MCF 10A (cell line): Measurements from ENCODE around the gene NUDT15. TPM values are rescaled to one million over a fixed set of nuclear protein-coding genes. Genes with fewer than 3 reads are reported as not detected.

Source experiments
- BruUV-seq: library from RNA; stranded (reverse); fragments of 400-500 nt; replicated peaks from 2 replicates; lab custom pipeline; 2021; lab: Mats Ljungman, UMichigan
- CTCF ChIA-PET: fragments of 300-600 bp; sonication (Branson Sonifier 250); formaldehyde crosslinking; extraction: SDS; loops from one replicate; lab custom pipeline; 2021; ENCODE audit warnings: antibody characterized with exemption, inconsistent platforms; lab: Yijun Ruan, JAX
- POLR2A ChIA-PET: fragments of 300-600, 350-650 bp; sonication (Branson Sonifier 250); formaldehyde crosslinking; extraction: SDS; loops from one replicate; lab custom pipeline; 2020; ENCODE audit warnings: antibody characterized with exemption, inconsistent platforms; lab: Yijun Ruan, JAX
- DNase-seq: peaks from one replicate; pipeline ENCODE4 v3.0.0-alpha.2; 2018; ENCODE audit not compliant: unreplicated experiment
- H3K27ac Mint-ChIP-seq: one replicate; pipeline ENCODE4 v1.8.0; 2022; ENCODE audit warnings: mild to moderate bottlenecking, low read depth, mixed read lengths; ENCODE audit not compliant: unreplicated experiment
- H3K27me3 Mint-ChIP-seq: one replicate; pipeline ENCODE4 v1.8.0; 2022; ENCODE audit warnings: mixed read lengths; ENCODE audit not compliant: insufficient read depth, unreplicated experiment
- H3K36me3 Mint-ChIP-seq: one replicate; pipeline ENCODE4 v1.8.0; 2022; ENCODE audit warnings: mild to moderate bottlenecking, moderate library complexity, mixed read lengths; ENCODE audit not compliant: insufficient read depth, unreplicated experiment
- H3K4me1 Mint-ChIP-seq: one replicate; pipeline ENCODE4 v1.8.0; 2022; ENCODE audit warnings: mixed read lengths; ENCODE audit not compliant: insufficient read depth, unreplicated experiment
- H3K4me3 Mint-ChIP-seq: one replicate; pipeline ENCODE4 v1.8.0; 2022; ENCODE audit warnings: mild to moderate bottlenecking, moderate library complexity, mixed read lengths; ENCODE audit not compliant: unreplicated experiment
- H3K9me3 Mint-ChIP-seq: one replicate; pipeline ENCODE4 v1.8.0; 2022; ENCODE audit warnings: mixed read lengths; ENCODE audit not compliant: unreplicated experiment
- intact Hi-C: fragments of 100-400 bp; cut with micrococcal nuclease; formaldehyde crosslinking; loops from 2 replicates; pipeline ENCODE4 v1.14.1; 2022
- total RNA-seq: library from RNA; stranded (reverse); gene quantifications from 2 replicates; pipeline ENCODE4 v1.2.3, GENCODE V29; 2022
- TF ChIP-seq, protein P1 (sequence below): fragments of 200-600 bp; IDR thresholded peaks from one replicate; pipeline ENCODE4 v1.8.0; 2022; ENCODE audit warnings: antibody characterized with exemption, mild to moderate bottlenecking; ENCODE audit not compliant: unreplicated experiment

The NUDT15 gene
- total RNA-seq, 1 experiment from 2014 or later, result 21.6 TPM

DNA sequence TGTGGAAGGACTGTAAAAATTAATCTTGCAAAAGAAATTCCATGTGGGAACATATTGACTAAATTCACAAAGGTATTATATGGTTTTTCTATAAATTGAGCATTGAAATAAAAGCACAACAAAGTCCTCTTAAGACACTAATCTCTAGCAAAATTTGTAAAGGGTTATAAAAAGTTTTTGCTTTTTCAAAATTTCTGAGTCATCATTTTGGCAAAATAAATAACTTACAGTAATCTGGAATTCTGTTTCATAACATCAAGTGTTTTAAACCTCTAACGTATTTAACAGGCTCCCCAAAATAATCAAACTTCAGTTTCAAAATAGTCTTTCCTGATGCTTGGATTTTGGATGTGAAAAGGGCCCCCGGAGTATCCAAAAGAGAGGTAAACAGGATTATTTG, 31.4 kb downstream of the NUDT15 start:
- ChIA-PET POLR2A (no interaction called here), CTCF (no interaction called here)
- H3K4me1 Mint-ChIP-seq, result no peaks in the 10 kb centered on the region
- TF ChIP-seq, protein P1, sequence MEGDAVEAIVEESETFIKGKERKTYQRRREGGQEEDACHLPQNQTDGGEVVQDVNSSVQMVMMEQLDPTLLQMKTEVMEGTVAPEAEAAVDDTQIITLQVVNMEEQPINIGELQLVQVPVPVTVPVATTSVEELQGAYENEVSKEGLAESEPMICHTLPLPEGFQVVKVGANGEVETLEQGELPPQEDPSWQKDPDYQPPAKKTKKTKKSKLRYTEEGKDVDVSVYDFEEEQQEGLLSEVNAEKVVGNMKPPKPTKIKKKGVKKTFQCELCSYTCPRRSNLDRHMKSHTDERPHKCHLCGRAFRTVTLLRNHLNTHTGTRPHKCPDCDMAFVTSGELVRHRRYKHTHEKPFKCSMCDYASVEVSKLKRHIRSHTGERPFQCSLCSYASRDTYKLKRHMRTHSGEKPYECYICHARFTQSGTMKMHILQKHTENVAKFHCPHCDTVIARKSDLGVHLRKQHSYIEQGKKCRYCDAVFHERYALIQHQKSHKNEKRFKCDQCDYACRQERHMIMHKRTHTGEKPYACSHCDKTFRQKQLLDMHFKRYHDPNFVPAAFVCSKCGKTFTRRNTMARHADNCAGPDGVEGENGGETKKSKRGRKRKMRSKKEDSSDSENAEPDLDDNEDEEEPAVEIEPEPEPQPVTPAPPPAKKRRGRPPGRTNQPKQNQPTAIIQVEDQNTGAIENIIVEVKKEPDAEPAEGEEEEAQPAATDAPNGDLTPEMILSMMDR, result no peak
- DNase-seq, result peak; percentile 4
- intact Hi-C loops, result no loop called here
- no peak overlapping the region for H3K4me3 Mint-ChIP-seq
- peaks cover 62% of the 10 kb centered on the region for H3K36me3 Mint-ChIP-seq
- no peaks in the 10 kb centered on the region for H3K9me3 Mint-ChIP-seq
- BruUV-seq, result no TSS peak
- no peak overlapping the region for H3K27ac Mint-ChIP-seq
- no peaks in the 10 kb centered on the region for H3K27me3 Mint-ChIP-seq

DNA sequence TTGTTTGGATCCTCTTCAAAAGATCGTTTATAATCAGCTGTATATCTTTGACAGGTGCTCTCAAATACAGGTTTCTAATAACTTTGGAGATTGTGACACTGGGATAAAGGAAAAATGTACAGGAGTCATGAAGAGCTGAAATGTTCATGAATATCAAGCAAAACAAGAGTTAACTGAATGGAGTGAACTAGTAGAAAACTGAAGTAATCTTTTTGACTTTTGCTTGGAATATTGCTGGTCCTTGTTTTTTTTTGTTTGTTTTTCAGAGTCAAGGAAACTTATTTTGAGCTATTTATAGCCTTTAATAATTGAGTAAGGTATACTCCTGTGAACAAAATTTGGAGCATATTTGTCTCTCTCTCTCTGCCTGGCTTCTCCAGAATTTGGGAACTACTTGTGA, 32.0 kb downstream of the NUDT15 start:
- BruUV-seq, result no TSS peak
- TF ChIP-seq, protein P1, result no peak
- peaks cover 64% of the 10 kb centered on the region for H3K36me3 Mint-ChIP-seq
- H3K9me3 Mint-ChIP-seq, result no peaks in the 10 kb centered on the region
- H3K27ac Mint-ChIP-seq, result no peak overlapping the region
- ChIA-PET POLR2A (no interaction called here), CTCF (interaction anchor here (0.7 kb wide), 2 partner anchors 31 to 1186 kb away, joined by 3 read pairs; no protein-coding TSS in a partner anchor)
- H3K27me3 Mint-ChIP-seq, result no peaks in the 10 kb centered on the region
- H3K4me3 Mint-ChIP-seq, result no peak overlapping the region
- H3K4me1 Mint-ChIP-seq, result no peaks in the 10 kb centered on the region
- intact Hi-C loops, result no loop called here
- no peak for DNase-seq

DNA sequence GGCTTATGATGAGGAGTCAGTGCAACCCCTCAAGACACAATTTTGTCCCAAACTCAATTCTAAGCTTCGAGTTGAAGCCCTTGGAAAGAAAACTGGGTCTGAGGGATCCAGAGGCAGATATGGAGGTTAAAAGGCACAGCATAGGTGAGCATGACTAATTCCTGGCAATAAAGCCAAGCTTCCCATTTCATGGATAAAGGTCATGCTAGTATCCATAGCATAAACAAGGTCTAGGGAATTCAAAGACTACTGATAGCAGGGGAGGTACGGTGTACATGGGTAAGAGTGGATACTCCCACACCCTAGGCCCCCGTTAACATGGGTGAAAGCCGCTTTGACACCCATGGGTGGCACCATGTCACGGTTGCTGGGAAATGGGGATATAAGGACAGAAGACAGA, 33.4 kb downstream of the NUDT15 start:
- intact Hi-C loops, result no loop called here
- H3K4me3 Mint-ChIP-seq, result no peak overlapping the region
- no TSS peak for BruUV-seq
- H3K27me3 Mint-ChIP-seq, result no peaks in the 10 kb centered on the region
- peaks cover 78% of the 10 kb centered on the region for H3K36me3 Mint-ChIP-seq
- ChIA-PET CTCF (no interaction called here), POLR2A (no interaction called here)
- TF ChIP-seq, protein P1, result no peak
- H3K27ac Mint-ChIP-seq, result peak overlapping the region; percentile 83
- no peaks in the 10 kb centered on the region for H3K4me1 Mint-ChIP-seq
- DNase-seq, result no peak
- H3K9me3 Mint-ChIP-seq, result no peaks in the 10 kb centered on the region

DNA sequence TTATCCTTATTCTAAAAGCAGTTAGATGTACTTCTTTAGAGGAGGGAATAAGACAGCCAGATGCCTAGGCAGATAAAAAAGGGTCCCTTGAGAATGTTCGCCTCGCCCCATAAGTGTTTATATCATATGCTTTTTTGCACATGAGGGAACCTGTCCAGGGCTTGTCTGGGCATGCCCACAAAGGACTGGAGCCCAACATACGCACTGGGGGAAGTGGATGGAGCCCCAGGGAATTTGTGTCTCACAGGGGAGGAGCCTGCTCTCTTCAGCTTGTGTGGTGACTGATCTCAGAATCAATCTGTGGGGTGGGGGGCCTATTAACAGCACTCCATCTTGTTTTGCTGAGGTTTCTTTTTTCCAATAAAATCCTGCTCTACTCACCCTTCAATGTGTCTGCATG, 34.8 kb downstream of the NUDT15 start:
- H3K4me1 Mint-ChIP-seq, result no peaks in the 10 kb centered on the region
- TF ChIP-seq, protein P1, result no peak

More for the DNA sequence above, 34.8 kb downstream of the NUDT15 start:
- POLR2A ChIA-PET, result interaction anchor here (1.2 to 1.6 kb wide), 2 partner anchors 71 to 74 kb away, joined by 3 to 5 read pairs; partner anchors contain the start of gene SUCLA2
- DNase-seq, result peak; percentile 52
- Mint-ChIP-seq H3K27me3 (no peaks in the 10 kb centered on the region), H3K36me3 (peaks cover 85% of the 10 kb centered on the region), H3K27ac (peak overlapping the region; percentile 83), H3K4me3 (no peak overlapping the region), H3K9me3 (no peaks in the 10 kb centered on the region)
- intact Hi-C loops, result no loop called here
- CTCF ChIA-PET, result no interaction called here
- BruUV-seq, result no TSS peak
